NOMO-1 treated with dmso at 0.1 percent for 144 hours (cell line): ENCODE measurements around the gene SSUH2.
"Not testable (repeated sequence)": the region's sequence is repeated elsewhere in the genome, so short reads cannot be mapped to it uniquely, and the experiment has no call there.

ENCODE experiments used
- DNase-seq: peaks from one replicate; lab custom pipeline; 2025; ENCODE audit not compliant: unreplicated experiment; lab: John Stamatoyannopoulos, UW

SSUH2 gene, protein sequence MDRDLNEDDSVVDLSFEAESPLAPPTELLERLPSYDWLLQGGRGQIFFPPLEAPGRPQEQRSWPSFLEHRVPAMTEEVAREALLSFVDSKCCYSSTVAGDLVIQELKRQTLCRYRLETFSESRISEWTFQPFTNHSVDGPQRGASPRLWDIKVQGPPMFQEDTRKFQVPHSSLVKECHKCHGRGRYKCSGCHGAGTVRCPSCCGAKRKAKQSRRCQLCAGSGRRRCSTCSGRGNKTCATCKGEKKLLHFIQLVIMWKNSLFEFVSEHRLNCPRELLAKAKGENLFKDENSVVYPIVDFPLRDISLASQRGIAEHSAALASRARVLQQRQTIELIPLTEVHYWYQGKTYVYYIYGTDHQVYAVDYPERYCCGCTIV

DNA sequence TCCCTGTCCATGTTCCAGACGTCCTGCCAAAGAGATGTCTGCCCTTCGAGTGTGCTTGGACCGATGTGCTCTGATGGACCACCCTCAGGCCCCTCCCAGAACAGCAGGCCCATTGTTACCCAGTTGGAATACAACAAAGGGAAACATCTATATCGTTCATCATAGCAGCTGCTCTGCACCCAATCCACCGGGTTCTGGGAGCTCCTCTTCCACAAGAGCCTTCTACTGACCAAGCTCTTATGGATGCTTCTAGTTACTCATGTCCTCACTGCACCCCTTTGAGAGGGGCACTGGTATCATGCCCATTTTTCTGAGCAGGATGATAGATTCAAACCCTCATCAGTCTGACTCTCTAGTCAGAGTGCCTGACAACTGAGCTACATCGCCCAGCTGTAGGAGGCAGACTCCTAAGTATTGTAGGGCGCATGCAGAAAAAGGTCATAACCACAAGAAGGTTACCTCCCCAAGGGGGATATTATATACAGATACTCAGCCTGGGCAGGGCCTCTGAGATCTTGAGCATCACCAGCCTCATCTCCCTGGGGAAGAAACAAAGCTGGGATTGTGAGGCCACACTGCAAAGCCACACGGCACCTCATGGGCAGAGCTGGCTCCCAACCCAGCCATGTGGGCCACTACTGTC, at the start of gene SSUH2:
TSS of gene SSUH2 (minus strand) at position 51 of the 643 bp plus-strand sequence. CDS start at position 11, 40 bp downstream.
- no peak for DNase-seq

- not testable (repeated sequence) for DNase-seq
Observed at GRCh38 chr3:8691295-8691694, 46.7 kb upstream of the SSUH2 start.

- not testable (repeated sequence) for DNase-seq
Observed at GRCh38 chr3:8684992-8685391, 40.4 kb upstream of the SSUH2 start.

GRCh38 chr3:8682850-8683574, 38.4 kb upstream of the SSUH2 start:
- DNase-seq: not testable (repeated sequence)

DNA sequence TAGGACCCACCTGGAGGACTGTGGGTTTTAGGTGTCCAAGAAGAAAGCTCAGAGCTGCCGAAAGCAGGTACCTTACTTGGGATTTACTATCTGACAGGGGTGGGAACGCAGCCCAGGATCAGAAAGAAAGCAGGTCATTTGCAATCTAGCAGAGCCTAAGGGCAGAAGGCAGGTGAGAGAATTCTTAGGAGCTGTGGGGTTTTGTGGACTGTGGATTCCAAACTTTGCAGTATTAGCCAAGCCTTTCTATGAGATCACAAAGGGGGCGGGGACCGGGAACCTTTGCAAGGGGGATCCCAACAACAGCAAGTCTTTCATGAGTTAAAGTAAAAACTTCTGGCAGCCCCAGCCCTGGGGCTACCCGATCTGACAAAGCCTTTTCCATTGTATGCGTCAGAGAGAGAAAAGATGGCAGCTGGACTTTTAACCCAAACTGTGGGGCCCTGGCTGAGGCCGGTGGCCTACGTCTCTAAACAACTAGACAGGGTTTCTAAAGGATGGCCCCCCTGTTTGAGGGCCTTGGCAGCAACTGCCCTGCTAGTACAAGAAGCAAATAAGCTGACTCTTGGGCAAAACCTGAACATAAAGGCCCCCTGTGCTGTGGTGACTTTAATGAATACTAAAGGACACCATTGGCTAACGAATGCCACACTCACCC, 37.4 kb upstream of the SSUH2 start:
- not testable (repeated sequence) for DNase-seq

DNA sequence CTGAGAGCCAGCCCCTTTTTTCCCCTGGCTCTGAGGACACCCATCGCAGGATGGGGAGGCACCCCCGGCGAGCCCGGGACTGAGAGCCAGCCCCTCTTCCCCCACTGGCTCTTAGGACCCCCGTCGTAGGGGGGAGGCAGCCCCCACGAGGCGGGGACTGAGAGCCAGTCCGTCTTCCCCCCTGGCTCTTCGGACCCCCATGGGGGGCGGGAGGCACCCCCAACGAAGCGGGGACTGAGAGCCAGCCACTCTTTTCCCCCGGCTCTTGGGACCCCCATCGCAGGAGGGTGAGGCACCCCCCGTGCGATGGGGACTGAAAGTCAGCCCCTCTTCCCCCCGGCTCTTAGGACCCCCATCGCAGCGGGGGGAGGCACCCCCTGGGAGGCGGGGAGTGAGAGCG, 36.8 kb upstream of the SSUH2 start:
- no peak for DNase-seq

- DNase-seq: not testable (repeated sequence)
Observed at GRCh38 chr3:8679817-8680553, 35.4 kb upstream of the SSUH2 start.

DNA sequence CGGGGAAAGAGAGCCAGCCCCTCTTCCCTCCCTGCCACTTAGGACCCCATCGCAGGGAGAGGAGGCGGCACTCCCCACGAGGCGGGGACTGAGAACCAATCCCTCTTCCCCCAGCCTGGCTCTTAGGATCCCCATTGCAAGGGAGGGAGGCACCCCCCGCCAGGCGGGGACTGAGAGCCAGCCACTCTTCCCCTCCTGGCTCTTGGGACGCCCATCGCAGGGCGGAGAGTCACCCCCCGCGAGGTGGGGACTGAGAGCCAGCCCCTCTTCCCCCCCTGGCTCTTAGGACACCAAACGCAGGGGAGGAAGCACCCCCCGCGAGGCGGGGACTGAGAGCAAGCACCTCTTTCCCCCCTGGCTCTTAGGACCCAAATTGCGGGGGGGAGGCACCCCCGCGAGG, 34.2 kb upstream of the SSUH2 start:
- DNase-seq: no peak

DNA sequence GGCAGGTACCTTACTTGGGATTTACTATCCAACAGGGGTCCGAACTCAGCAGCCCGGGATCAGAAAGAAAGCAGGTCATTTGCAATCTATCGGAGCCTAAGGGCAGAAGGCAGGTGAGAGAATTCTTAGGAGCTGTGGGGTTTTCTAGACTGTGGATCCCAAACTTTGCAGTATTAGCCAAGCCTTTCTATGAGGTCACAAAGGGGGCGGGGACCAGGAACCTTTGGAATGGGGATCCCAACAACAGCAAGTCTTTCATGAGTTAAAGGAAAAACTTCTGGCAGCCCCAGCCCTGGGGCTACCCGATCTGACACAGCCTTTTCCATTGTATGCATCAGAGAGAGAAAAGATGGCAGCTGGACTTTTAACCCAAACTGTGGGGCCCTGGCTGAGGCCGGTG, 32.7 kb upstream of the SSUH2 start:
- not testable (repeated sequence) for DNase-seq

- not testable (repeated sequence) for DNase-seq
Observed at GRCh38 chr3:8675591-8675990, 31.0 kb upstream of the SSUH2 start.

GRCh38 chr3:8673083-8673737, 28.6 kb upstream of the SSUH2 start:
- DNase-seq: no peak

DNA sequence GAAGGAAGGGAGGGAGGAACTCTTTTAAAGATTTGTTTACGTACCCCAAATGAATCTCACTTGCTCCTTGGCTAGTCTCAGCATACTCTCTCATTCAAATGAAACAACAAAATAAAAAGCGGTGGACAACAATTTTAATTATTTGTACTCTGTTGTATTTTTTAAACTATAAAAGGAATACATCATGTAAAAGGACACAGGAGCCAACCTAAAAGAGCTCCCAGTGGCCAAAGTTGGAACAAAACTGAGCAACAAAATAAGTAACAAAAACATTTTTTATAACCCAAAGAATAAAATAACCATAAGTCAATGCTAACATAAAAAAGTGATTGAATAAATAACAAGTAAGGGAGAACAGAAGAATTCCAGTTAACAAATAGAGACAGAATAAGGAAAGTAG, 24.4 kb upstream of the SSUH2 start:
- no peak for DNase-seq

GRCh38 chr3:8668216-8668615, 23.6 kb upstream of the SSUH2 start:
- no peak for DNase-seq

DNA sequence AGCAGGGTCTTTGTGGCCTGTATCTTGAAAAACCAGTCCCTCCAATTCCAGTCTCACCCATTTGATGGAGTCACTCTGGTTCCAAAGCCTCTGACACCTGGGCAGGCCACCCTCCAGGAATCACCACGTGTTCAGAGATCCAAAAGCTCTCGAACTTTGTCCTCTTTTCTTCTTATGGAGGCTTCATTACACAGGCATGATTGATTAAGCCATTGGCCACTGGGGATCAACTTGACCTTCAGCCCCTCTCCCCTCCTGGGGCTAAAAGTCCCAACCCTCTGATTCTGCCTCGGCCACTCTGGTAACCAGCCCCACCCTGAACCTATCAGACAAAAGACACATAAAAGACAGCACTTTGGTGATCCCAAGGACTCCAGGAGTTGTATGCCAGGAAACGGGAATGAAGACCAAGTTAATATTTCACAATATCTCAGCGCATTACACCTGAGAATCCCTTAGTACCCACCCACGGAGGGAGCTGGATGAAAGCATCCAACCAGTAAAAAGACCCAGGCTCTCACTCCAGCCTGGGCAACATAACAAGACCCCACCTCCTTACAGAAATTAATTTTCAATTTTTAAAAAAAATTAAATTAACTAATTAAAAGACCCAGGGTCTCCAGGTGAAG, 23.0 kb upstream of the SSUH2 start:
- no peak for DNase-seq

DNA sequence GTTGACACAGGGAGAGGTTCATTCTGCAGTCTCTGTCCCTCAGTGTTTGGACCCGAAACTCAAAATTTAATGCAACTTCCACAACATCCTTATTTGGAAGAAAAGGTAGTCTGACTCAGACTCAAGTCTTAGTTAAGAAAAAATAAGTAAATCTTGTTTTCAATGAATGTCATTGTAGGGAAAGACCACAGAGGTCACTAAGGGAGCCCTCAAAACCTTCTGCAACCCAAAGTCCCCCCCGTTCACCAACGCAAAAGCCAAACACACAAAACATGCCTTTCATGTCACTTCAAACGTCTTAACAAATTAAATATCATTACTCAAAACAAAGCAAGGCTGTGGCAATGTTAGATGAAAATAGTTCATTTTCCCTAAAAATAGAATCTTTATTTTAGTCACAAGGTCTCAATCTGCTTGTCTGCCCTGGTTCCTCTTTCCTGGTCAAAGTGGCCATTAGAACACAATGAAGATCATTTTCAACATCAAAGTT, 20.9 kb upstream of the SSUH2 start:
- DNase-seq: peak; percentile 55

DNA sequence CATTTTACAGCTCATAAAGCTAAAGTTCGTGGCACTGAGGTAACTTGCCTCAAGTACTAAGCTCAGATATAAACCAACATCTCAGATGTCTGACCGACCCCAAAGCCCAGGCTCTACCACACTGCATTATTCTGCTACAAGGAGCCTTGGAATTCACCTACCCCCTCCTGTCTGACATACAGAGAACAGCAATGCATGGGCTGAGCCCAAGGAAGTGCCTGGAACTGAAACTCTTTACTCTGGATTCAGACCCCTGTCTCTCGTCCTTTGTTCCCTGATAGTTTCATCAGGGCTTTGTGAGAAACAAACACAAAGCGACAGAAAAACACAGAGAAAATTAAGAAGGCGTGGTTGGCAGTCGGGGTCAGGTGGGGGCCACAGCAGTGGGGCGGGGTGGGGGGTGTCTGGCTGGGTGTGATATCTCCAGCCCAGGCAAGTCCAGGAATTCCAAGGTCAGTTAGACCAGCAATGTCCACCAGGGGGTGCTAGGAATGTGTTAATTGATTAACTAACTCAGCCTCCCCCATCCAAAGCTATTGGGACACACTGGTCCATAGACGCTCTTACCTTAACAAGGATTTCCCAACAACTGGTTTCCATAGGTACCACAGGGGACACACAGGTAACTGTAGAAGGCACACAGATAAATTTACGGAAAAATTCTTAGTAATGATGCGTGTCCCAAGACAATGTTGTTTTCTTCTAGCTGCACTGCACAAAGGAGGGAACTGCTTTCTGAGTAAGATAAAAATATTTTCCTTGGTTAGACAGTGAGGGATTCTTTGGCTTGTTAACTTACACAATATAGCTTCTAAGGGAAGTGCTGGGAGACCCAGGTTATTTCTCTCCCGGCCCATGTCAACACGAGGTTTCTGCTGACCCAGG, 18.8 kb upstream of the SSUH2 start:
- no peak for DNase-seq

GRCh38 chr3:8662594-8662993, 18.0 kb upstream of the SSUH2 start:
- no peak for DNase-seq
